DND-41 (cell line): ENCODE measurements around the gene CFAP45.

Experiments
- EZH2 ChIP-seq: IDR thresholded peaks from 3 replicates; pipeline ENCODE4 v1.6.1; 2012; ENCODE audit warnings: borderline replicate concordance, low read depth, mild to moderate bottlenecking, moderate library complexity, low read length, inconsistent platforms; ENCODE audit not compliant: severe bottlenecking
- TF ChIP-seq, protein P1 (sequence below): IDR thresholded peaks from 2 replicates; pipeline ENCODE4 v1.5.1; 2012; ENCODE audit warnings: borderline replicate concordance, low read length, moderate library complexity, mild to moderate bottlenecking; ENCODE audit not compliant: poor library complexity, severe bottlenecking; ENCODE audit errors: extremely low read depth

DNA sequence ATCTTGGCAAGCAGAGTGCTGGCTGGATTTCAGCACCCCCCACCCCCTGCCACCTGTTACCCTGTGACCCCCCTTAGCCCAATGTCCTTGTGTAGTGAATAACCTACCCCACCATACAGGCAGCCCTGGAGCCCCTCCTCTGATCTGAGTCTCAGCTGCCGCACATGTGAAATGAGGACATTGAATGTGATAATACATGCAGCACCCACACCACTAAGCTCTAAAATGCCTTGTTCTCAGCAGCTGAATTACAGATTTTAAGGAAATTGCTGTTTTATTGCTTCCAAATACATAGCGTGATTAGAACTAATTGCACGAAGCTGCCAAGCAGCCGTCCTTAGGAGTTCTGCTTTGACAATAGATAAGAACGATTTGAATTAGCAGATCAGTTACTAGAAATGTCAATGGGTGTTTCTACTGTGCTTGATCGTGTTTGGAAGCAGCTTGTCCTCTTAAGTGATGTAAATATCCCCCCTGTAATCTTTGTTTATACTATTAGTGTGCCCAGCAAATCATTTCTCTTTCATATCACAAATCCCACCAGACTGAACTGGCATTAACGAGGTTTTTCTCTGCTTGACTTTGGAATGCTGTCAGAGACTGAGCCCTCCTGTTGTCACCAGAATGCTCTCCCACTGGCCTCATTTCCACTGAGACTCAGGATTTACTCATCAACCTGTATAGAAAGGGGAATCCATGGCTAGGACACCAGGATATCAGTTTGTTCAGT is 68.4 kb downstream of the CFAP45 start:
- no peak for TF ChIP-seq EZH2
- TF ChIP-seq, protein P1, sequence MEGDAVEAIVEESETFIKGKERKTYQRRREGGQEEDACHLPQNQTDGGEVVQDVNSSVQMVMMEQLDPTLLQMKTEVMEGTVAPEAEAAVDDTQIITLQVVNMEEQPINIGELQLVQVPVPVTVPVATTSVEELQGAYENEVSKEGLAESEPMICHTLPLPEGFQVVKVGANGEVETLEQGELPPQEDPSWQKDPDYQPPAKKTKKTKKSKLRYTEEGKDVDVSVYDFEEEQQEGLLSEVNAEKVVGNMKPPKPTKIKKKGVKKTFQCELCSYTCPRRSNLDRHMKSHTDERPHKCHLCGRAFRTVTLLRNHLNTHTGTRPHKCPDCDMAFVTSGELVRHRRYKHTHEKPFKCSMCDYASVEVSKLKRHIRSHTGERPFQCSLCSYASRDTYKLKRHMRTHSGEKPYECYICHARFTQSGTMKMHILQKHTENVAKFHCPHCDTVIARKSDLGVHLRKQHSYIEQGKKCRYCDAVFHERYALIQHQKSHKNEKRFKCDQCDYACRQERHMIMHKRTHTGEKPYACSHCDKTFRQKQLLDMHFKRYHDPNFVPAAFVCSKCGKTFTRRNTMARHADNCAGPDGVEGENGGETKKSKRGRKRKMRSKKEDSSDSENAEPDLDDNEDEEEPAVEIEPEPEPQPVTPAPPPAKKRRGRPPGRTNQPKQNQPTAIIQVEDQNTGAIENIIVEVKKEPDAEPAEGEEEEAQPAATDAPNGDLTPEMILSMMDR = no peak
